ENCODE results near the gene RFX6.

The RFX6 gene

DNA sequence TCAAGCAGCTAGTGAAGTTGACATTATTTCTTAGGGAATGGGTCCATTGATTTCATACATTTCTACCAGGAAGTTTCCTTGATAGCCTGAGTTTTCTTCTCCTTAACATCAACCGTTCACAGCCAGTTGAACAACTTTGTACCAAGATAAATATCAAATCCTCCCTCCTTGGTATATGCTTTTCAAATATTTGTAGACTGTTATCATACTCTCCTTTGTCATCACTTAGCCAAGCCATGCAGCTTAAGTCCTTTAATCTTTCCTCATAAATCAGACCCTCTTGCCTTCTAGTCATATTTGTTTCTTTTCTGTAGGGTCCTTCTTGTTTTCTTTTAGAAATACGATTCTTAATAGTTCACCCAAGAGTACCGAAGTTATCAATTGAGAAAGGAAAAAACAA is 25.6 kb downstream of the RFX6 start:
- no peak for DNase-seq

DNA sequence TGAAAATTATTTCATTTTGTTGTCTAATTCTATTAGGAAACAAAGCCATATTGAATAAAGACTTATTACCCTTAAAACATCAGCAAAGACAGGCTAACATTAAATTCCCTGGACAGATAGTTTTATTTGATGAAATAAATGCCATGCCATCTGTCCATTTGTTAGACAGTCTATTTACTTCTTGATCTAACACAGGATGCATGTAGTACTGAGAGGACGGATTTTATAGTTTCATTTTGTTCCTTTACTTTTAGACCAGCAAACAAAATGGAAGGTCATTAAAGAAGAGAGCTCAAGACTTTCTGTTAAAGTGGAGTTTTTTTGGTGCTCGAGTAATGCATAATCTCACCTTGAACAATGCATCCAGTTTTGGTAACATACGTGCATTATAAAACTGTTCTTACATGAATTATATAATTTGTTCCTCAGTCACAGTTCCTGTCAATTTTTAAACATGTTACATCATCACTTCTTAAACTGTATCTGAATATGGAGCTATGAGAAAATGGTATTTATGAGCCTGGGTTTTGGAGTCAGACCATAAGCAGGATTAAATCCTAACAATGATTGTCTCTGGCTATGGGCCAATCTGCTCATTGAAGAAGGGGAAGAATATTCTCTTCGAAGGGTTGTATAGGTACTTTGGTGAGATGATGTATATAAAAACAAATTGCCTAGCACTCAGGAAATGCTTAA is 46.0 kb downstream of the RFX6 start:
- no peak for DNase-seq

DNA sequence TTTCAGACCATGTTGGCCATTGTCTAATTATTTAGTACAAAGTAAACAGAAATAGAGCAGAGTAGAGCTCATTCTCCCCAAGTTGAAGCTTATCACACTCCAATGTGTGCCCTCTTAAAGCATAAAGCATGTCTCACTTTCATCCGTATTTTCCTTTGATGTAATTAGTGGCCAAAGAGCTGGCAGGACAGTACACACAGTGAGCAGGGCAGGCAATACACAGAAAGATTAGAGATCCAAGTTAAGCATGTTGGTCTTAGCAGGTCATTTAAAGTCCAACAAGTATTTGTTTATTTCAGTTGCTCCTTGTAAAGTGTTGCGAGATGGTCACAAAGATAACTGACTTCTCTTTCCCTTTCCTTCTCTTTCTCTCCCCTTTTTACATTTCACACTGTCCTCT is 47.2 kb downstream of the RFX6 start:
- no peak for DNase-seq

DNA sequence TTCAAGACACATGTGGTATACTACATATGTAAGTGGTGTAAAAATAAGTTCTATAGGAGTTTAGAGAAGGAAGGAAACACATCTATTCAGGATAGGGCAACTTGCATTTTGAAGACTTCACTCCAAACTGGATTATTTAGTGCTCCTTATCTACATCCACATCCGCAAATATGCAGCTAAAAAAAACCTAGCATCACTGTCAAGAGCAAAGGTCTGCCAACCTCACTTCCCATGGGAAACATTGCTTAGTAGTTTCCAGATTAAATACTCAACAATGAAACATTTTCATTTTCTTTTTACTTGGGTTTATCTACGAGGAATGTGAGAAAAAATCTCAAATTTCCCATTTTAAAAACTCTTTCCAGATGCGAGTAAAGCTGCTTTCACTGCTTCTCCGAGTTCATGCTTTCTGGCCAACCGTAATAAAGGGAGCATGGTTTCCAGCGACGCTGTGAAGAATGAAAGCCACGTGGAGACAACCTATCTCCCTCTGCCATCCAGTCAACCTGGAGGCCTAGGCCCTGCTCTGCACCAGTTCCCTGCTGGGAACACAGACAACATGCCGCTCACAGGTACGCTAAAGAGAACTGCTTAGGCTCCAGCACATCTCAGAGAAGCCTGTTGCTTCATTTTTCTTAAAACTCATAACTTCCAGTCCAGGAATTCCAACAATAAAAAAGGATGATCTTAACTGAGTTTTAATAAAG is 48.2 kb downstream of the RFX6 start:
- no peak for DNase-seq

DNA sequence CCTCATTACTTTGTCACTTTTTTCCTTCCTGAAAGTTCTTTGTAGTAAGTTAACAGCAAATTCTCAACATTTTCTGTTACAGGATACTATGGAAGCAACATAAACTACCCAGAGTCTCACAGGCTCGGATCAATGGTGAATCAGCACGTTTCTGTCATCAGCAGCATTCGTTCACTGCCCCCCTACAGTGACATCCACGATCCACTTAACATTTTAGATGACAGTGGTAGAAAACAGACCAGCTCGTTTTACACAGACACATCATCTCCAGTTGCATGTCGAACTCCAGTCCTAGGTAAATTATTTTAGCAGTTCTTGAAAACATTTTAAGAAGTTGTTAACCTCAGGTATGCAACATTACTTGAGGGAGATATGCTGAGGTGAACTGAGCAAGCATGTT is 51.6 kb downstream of the RFX6 start:
- no peak for DNase-seq

DNA sequence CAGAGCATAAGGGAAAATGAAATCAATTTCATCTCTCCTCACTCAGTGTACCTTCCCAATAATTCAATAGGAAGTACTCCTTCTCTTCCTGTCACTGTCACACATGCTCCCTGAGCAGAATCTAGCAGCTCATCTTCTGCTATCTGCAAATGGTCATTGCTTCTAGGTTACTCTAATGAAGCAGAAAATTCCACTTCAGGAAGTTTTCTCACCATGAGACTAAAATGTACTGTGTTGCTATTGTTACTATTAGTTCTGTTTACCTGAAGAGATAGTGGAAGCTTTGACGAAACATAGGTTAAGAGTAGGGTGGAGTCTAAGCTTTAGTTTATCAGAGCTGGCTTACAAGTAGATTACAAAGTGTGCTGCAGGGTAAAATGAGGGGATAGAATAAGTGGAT is 52.8 kb downstream of the RFX6 start:
- DNase-seq: no peak

DNA sequence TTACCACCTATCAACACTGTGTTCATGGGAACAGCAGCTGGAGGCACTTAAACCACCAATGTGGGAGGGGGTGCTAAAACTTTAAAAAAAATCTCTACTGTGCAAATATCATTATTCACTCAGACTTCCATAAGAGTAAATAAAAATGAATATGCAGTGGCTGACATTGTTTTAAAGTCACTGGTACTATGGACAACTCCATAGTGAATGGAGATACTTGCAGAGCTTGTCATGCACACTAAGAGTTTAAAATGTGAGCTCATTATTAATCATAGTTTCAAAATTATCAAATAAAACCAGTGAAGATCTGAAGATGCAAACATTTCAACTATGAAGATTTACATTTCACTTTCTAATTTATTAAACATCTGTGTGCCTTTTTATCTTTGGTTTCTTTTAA is 54.4 kb downstream of the RFX6 start:
- DNase-seq: no peak

DNA sequence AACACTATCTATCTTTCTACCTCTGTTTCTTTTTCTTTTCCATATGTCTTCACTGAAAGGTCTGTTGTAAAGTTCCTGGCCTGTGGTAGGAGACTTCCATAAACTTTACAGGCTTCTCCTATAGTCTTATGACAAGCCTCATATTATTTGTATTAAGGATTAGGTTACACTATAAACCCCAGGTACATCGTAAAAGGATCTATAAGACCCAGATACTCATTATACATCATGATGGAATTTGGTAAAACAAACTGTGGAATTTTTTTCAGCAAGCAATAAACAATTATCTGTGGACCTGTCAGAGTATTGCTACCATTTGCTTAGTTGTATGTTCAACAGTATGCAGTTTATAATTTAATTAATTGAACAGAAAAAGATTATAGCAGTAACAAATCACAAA is 55.5 kb downstream of the RFX6 start:
- no peak for DNase-seq

DNA sequence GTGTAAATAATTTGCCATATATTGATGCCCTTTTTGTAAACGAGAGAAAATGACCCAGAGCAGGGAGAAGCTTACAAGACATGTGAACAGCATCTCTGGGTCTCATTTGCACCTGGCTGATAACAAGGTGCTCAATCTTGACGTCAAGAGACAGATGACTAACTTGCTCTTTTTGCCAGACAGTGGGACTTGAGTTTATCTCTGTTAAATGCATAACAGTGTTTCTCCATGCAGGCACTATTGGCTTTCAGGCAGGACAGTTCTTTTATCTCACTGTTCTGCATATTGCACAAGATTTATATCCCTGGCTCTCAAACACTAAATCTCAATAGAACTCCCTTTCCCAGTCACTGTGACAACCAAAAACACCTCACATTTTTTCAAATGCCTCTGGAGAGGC is 56.4 kb downstream of the RFX6 start:
- no peak for DNase-seq

DNA sequence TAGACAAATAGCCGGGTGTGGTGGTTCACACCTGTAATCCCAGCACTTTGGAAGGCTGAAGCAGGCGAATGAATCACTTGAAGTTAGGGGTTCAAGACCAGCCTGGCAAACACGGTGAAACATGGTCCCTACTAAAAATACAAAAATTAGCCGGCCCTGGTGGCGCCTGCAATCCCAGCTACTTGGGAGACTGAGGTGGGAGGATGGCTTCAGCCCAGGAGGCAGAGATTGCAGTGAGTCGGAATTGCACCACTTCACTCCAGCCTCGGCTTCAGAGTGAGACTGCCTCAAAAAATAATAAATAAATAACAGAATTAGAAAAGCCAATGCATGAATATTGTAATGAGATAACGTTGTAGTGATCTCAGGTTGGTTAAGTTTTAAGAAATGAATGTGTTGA is 61.3 kb downstream of the RFX6 start:
- no peak for DNase-seq

DNA sequence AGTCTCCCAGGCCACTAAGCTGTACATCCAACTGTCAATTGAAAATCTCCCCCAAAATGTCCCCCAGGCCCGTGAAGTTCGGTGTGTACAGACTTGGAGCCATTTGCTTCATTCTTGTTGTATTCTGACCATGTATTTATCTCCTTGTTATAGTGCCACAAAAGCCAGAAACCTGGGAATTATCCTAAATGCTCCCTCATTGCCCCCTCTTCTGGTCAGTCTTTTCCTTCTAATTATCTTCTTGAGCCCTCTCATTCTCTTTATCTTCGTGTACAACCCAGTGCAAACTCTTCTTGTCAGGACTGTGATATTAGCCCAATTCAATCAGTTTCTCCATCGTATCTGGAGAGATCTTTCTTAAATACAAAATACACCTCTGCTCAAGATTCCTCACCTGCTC is 64.7 kb downstream of the RFX6 start:
- no peak for DNase-seq

DNA sequence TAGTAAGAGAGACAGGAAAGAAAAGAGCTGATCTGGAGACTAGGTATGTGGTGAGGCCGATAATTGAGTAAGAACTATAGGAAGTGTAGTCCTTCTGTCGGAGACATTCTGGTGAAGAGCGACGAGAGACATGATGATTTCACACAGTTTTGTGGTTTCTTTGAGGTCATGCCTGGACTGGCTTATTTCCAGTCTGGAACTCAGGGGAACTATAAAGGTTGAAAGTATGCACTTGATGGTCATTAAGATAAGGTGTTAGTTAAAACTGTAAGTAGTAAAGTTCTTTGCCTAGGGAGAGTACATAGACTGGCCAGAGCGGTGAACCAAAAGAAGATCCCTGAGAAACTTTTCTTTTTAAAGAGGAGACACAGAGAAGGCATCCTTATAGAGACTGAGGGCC is 68.8 kb downstream of the RFX6 start:
- no peak for DNase-seq

DNA sequence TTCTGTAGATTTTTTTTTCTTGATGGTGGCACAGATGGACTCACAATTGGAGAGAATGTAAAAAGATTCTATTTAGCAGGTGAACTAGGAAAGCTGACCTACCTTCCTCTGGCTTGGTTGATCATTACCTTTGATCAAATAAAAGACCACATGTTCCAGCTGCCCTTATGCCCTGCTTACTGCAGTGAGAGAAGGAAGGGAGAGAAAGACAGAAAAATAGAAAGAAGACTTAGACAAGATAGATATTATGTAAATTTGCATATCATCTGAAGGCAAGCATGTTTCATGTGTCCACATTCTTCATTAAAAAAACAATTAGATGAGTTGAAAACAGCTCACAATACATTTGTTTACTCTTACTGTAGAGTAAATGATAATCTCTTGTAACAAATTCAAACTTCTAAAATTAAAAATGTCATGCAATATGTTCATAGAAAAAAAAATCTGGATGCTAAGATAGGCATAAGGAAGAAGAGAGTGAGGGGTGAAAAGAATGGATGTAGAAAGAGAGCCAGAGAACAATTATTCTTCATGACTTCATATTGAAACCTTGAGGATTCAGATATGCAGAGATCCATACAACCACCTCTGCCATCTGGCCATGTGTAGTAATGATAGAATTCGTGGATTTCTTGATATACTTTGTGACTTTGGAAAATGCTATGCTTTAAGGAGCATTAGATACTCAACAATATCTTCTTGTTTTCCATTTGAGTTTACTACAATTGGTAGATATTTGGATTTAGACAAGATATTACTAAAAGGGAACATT is 71.7 kb downstream of the RFX6 start:
- no peak for DNase-seq

DNA sequence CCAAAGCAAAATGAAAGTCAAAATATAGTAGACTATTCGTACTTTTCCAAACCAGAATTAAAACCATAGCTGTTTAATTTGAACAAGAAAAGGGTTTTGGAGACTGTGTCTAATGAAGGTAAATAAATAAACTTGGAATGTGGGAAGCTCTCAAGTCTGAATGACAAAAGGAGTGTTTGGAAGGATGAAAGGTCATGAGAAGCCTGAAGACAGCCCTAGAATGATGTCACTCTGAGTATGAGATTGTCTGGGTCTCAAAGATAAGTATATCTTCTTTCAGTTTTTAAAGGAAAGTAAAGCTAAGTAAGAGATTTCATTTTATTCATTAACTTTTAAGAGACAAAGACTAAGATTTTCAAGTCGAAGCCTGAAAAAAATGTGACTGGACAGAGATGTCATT is 72.9 kb downstream of the RFX6 start:
- no peak for DNase-seq

DNA sequence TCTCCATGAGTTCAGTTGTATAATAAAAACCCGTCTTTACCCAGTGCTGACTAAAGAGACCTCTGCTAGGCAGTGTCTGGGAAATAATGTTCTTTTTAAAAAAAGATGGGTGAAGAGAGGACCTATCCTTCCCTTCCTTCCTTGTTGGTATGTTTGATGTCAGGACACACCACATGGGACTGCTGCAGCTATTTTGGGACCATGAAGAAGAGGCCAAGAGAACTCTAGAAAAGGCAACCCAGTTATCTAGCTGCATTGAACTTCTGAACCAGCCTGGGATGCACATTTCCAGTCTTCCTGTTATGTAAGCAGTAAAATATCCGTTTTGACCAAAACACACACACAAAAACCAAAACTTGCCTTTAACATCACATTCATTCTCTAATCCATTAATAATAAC is 77.3 kb downstream of the RFX6 start:
- DNase-seq: no peak

DNA sequence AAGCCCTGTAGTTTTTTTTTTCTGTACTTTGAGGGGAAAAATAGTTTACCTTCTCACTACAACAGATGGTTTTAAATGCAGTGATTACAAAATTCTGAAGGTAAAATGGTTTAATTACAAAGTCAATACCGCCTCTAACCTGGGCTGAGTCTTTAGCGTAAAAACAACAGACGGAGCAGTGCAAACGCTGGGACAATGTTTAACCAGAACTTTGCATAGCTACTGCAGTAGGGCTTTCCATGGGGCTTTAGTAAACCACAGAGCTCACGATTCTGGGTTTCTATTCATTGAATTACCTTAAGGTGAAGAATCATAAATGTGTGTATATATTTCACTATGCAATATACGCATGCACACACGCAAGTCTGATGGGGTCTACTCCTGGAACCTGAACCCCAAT is 77.9 kb downstream of the RFX6 start:
- no peak for DNase-seq

DNA sequence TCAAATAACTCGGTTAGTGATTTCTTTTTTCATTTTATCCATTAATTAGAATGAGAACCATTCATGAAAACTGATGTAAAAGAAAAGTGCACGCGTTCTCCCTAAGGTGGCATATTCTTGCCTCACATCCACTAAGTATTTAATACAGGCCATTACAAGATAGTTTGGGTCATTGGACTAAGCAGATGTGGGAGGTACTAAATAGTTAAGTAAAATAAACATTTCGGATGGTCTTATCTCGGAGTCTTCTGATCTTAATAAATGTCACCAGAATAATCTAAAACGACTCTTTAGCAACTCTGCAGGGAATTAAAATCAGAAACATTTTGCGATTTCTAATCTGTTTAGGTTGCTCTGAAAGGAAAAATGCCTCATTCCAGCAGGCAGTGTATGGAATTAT is 78.7 kb downstream of the RFX6 start:
- DNase-seq: no peak

DNA sequence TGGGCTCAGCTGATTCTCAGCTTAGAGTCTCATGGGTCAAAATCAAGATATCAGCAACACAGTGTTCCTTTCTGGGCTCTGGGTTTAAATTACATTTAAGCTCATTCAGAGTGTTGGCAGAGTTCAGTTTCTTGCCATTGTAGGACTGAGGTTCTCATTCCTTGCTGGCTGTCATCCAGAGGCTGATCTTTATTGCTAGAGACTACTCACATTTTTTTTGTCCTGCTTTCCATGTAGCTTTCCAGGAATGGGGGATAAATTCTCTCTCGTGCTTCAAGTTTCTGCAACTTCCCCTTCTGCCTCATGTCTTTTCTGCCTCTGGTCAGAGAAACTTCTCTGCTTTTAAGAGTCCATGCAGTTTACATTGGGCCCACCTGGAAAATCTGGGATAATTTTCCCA is 86.9 kb downstream of the RFX6 start:
- no peak for DNase-seq

DNA sequence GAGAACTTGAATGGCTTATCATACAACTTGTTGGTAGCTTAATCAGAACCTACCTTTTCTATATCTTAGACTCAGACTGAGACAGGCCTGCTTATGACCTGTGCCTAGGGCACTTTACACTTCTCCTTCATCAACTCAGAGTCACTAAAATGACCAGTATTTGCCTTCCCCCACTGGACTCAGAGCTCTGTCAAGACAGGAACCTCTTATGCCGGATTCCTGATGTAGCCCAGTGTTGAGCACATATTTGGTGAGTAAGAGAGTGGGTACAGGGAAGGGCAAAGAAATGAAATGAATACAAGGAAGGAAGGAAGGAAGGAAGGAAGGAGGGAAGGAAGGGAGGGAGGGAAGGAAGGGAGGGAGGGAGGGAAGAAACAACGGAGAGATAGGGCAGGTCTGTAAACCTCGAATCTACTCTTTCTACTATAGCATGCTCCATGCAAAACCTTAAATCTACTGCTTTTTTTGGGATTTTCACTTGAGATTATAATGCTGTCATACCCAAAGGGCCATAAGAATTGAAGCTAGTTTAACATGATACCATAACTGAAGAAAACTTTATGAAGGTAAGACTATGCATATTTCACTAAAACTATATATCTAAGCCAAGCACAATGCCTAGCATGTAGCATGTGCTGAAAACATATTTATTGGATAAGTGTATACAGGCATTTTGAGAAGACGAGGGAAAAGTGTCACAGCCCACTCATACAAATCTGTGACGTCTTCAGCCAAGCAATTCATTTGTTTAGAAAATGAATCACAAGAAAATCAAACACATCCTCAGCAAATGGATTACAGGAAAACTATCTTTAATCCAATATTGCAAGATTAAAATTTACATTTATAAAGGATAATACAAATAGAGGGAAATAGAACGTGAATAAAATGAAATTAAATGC is 89.9 kb downstream of the RFX6 start:
- no peak for DNase-seq

DNA sequence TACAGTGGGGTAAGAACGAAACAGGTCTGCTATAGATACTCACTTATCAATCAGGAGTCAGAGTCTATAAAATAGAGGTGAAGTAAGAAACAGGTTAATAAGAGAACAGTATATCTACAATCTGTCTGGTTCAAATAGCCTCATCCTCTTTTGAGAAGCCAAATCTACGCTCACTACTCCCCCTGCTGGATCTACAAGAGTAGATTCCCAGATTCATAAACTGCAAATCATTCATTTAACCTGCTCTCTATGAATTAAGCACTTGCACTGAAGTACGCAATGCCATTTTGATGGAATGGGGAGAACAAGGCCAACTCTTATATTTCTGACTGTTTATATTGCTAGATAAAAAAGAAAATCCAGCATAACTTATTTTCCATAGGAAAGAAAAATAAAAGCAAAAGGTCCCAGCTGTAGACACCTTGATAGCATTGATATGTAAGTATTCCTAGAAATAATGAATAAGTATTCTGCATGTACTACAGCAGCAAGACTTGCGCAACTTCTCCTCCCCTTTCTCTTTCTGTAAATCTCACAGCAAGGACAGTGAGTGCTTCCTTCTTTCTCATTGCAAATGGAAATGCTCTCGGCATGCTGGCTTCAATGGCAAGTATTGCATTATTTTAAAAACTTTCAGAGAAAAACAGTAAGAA is 92.3 kb downstream of the RFX6 start:
- no peak for DNase-seq

DNA sequence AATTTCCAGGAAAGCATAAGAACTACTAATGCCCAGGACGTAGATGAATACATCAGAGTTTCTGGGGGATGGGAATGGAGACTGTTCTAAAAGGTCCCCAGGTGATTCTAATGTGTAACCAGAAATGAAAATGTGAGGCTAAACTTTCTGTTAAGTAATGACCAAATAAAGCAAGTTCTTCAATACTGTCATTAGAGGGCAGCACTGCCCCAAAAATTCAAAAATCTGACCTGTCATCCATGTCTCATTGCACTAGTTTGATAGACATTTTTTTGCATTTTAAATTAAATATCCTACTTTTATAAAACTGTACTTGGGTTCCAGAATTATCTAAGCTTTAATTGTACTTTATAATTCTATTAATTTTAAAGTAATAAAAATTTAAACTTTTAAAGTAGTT is 94.9 kb downstream of the RFX6 start:
- no peak for DNase-seq

DNA sequence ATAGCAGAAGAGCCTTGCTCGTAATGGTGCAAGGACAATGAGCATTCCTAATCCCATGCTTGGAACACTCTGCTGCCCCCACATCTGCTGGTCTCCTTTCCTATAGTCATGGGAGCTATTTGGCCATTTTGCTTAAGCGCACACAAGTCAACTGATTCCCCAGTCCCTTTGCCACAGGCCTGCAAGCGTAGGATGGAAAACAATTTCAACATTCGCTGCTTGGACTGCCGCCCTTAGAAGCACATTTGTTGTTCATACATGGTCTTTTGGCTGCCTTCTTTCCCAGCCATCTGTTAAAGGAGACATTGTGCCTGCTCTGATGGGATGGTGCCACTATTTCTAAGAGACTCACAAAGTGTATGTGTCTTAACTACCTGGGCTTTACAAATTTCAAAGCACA is 96.9 kb downstream of the RFX6 start:
- DNase-seq: no peak

Measured in activated CD4-positive, CD25-positive, alpha-beta regulatory T cell treated with anti-CD3 and anti-CD28 coated beads, Interleukin-2, amount 50 U/mL, for 72 hours (primary cell).